ENCODE measurements around the gene RXRG.

The RXRG gene

DNA sequence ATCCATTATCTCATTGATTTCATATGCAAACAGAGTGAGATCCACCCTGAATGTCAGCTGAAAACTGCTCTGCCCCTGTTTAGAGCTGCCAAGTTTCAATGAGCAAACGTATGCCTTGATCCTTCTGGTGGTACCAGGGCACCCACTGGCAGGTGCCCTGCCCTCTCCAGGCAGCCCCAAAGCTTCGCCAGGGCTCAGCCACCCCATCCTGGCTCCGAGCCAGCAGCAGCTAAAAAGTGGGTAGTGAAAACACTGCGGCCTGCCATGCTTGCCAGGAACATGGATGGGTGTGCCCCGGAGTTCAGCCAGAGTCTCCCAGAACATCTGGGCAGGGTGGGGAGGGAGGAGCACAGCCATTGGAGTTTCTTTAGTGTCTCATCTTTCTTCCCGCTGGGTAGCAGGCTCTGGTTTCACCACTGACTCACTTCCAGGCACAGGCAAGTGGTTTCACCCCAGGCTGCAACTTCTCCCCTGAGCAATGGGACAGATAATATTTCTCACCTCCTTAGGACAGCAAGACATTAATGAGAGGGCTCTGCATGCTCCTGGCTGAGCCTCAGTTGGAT lies 80.3 kb downstream of the RXRG start:
- peak; percentile 79 for DNase-seq

DNA sequence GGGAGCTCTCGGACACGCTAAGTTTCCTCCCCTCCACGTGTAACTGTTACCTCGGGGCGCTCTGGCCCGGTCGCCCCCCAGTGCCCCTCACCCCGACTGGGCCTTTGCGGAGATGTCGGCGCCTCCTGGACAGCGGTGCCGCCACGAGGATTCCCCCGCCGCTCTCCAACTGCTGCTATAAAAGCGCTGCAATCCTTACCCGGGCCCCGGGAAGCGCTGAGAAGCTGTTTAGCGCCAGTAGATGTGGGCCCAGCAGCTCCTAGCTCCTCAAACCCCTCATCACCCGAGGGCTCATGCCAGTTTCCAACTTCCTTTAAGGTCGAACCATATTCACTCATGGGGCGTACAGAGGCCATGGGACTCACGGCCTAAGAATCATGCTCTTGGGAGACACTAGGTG lies 88.0 kb downstream of the RXRG start:
- no peak for DNase-seq

DNA sequence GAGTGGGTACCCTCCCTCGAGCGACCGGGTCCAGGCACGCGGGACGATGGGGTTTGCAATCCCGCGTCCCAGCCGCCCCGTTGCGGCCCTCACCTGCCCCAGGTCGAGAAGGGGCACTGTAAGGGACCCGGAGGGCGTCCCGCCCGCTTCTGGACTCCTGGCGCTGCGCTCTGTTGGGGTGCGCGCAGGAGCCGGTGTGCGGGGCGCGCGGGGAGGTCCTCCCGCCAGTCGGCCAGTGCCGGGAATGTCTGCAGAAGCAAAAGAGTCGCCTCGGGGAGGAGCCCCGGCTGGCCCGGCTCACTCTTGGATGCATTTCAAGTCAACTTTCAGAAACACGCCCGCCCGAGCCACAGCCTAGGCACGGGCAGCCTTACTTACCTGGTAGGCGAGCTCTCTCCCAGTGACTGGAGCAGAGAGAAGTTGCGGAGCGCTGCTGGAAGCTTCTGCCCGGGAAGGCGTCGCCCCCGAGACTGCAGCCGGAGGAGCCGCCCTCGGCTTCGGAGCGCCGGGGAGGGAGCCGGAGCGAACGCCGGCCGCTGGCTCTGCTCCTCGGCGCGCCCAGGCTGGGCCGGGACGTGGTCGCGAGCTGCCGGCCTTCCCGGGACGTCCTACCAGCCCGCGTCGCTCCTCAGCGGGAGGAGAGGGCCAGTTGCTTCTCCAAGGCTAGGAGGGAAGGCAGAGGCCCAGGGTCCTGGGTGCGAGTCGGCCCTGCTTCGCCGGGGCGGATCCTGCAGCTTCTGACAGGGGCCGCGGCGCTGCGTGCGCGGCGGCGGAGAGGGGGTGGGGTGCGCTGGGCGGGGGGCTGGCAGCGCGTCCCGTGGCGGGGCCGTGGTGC lies 88.7 kb downstream of the RXRG start, which contains the start of gene LMX1A:
Gene LMX1A (minus strand): TSS at position 739 of the 835 bp plus-strand sequence. CDS start 1,156 bp downstream, outside the sequence.
- DNase-seq, result no peak

DNA sequence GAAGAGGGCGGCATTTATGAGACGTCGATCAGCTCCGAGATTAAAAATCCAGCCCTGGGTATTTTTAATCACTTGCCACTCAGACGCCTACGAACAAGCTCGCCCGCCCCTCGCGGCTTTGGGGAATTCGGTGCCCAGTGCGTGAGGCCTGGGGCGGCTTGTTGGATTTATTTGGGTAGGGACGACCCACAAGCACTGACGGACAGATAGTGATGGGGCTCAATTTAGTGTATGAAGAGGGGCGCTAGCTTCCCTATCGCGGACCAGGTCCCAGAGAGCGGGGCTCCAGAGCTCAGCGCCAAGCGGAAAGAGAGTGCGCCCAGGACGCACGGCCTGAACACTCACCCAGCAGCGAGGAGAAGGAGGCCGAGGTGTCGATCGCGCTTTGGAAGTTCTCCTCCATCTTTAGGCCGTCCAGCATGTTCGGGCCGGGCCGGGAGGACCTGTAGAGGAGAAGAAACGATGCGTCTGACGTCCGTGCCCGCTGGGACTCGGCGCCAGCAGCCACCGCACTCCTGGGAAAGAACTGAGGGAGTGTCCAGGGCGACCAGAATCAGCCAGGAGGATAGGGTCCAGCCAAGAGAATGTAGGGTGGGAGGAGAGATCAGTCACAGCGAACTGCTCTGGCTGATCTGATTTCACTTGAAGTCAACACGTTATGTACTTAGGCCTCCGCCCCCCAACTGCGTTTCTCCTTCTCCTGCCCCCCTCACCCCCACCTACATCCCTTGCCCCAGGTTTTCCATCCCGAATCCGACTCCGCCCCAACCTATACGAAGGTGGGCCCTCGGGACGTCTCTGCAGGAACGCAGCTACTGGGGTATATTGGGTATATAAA lies 89.6 kb downstream of the RXRG start:
- no peak for DNase-seq

DNA sequence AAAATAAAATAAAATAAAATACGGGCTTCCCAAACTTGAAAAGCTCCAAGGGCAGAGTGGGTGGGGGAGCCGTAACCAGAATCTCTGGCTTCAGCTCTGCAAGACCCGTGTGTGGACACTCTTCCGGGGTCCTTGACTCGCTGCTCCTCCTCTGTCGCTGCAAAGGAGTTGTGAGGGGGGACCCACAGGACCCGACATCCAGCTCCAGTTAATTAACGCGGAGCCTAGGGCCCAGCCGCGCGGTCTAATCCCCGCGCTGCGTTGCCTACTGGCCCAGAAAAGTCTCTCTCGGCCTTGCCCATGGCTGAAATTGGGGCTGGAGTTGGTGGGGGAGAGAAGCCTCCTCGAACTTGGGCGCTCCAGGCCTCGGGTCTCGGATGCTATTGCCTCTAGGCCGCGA lies 90.2 kb downstream of the RXRG start:
- no peak for DNase-seq

DNA sequence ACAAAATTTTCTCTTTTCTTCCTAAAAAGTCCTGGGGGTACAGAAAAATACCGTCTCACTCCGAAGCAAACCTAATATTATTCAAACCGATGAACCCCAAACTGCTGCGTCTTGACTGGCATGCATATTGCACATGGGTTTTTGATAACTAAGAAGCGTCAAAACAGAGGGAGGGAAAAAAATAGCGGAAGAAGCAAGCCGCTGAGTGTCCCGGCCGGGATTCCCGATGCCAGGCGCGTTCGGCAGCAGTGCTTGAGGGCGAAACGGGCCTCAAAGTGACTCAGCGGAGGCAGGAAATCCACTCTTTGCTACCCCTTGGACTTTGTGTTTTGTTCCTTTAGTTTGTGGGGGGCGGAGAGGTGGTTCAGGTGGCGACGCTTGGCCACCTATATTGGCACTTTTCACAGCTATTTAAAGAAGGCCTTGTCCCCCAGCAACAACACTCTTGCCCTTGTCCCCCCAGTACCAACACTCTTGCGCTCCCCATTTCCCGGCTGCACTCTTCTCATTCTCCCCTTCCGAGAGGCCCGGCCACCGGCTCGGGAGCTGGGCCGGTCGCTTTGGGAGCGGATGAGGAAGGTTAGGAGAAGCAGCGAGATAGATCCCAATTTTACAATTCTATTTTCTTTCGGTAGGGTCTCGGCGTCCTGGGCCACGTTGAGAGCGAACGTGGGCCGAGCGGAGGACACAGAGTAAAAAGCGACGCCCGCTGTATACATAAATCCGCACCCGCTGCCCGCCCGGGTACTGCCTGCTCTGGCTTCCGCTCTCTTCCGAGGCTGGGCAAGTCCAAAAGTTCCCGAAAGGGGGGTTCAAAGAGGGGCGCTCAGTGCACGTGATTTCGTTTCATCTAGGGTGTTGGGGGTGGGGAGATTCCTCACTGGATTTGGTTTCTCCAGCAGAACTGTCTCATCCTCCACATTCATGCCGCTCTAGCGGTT lies 90.9 kb downstream of the RXRG start:
- DNase-seq, result no peak

DNA sequence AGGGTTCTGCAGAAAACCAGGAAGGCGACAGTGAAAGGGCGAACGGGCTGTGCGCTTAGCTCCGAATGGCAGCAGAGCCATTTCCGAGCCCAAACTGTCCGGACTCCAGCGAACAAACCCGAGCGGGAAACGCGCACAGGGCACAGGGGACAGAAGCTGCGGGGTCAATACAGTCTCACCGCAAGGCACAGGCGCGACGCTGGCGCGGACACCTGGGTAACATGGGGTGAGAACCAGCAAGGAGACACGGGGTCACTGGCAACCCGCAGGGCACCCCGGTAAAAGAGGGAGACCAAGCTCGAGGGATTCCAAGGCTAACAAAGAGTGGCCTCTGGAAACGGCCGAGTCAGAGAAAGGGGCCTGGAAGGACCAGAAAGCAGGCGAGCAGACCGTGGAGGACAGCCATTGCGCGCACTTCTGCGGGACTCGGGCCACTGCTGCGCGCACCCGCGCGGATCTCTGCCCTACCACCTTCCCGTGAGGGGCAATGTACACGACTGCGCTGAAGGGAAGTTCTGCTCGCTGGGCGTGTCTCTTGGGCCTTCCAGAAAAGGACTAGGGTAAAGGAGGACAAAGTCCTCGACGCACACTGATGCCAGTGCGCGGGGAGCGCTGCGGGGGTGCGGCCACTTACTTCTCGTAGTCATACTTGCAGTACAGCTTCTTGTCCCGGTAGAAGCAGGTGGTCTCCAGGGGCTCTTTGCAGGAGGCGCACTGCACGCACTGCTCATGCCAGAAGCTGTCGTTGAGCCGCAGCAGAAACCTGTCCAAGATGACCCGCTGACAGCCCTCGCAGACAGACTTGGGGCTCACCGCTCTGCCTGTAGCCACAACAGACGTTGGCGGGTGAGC lies 92.3 kb downstream of the RXRG start:
- DNase-seq, result no peak

DNA sequence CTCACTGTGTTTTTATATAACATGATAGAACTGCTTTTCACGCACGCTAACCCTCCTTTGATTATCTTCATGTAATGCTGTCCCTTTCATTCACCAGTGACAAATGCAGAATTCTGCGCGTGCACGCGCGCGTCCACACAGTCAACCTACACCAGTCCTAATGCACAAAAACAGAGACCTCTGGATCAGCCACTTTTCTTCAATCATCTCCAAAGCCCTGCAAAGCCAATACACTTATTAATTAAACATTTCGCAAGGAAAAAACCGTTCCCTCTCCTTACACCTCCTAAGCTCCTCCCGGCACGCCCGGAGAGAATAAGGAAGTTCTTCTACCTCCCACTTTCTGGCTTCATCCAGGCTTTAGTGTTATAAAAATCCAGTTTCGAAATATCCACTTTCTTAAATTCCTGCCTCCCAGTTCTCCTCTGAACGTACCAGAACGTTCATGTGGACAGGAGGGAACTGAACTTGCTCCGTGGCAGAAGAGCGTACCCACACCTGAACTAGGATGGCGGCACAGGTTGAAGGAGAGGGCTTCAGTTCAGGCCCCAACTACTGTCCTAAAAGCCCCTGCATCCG lies 93.0 kb downstream of the RXRG start:
- DNase-seq, result no peak
